Stimulated activated naive CD4-positive, alpha-beta T cell (primary cell): Measurements from ENCODE around the gene ZNF554.
A peak's percentile ranks its signal among the peaks of the same experiment; 100 is the strongest.

ENCODE experiments used
- DNase-seq, 6 experiments: peaks; one replicate each; lab custom pipeline; 2025; lab: John Stamatoyannopoulos, UW

Gene ZNF554

GRCh38 chr19:2827840-2828489 is 8.3 kb downstream of the ZNF554 start:
- DNase-seq: no peak

- no peak for DNase-seq
These were observed 14.7 kb downstream of the ZNF554 start for GRCh38 chr19:2834294-2834871.

GRCh38 chr19:2837430-2837829 is 17.8 kb downstream of the ZNF554 start:
- no peak for DNase-seq

GRCh38 chr19:2840794-2841791 is 21.4 kb downstream of the ZNF554 start, which contains the start of gene ZNF555:
Gene ZNF555 (plus strand): TSS chr19:2841475. CDS start chr19:2841573, 98 bp downstream.
- peak; percentile 95 to 99 (median 98) for DNase-seq

- DNase-seq: peak in 2 of 6 experiments; percentile 20 to 21
These were observed 22.3 kb downstream of the ZNF554 start for GRCh38 chr19:2841855-2842574.

GRCh38 chr19:2845107-2845506 is 25.4 kb downstream of the ZNF554 start:
- DNase-seq: no peak

GRCh38 chr19:2846180-2846894 is 26.7 kb downstream of the ZNF554 start:
- no peak for DNase-seq

GRCh38 chr19:2847507-2847906 is 27.8 kb downstream of the ZNF554 start:
- DNase-seq: no peak

GRCh38 chr19:2848616-2849015 is 28.9 kb downstream of the ZNF554 start:
- no peak for DNase-seq

GRCh38 chr19:2850256-2850925 is 30.7 kb downstream of the ZNF554 start:
- DNase-seq: no peak

GRCh38 chr19:2852598-2852997 is 32.9 kb downstream of the ZNF554 start:
- no peak for DNase-seq

GRCh38 chr19:2853015-2853606 is 33.4 kb downstream of the ZNF554 start:
- no peak for DNase-seq

- DNase-seq: no peak
These were observed 35.2 kb downstream of the ZNF554 start for GRCh38 chr19:2854849-2855248.

GRCh38 chr19:2856457-2857050 is 36.9 kb downstream of the ZNF554 start:
- peak in 5 of 6 experiments; percentile 7 to 82 (median 75) for DNase-seq

GRCh38 chr19:2858864-2859263 is 39.2 kb downstream of the ZNF554 start:
- no peak for DNase-seq

- DNase-seq: no peak
These were observed 44.1 kb downstream of the ZNF554 start for GRCh38 chr19:2863816-2864215.

- no peak for DNase-seq
These were observed 45.8 kb downstream of the ZNF554 start for GRCh38 chr19:2865334-2866100.

GRCh38 chr19:2866495-2867024 is 46.9 kb downstream of the ZNF554 start:
- DNase-seq: no peak
